ENCODE results near the gene L2HGDH. TPM values are rescaled to one million over a fixed set of nuclear protein-coding genes. Genes with fewer than 3 reads are reported as not detected.

The L2HGDH gene
- total RNA-seq, 1 donor from 2014 or later: 10.8 TPM

DNA sequence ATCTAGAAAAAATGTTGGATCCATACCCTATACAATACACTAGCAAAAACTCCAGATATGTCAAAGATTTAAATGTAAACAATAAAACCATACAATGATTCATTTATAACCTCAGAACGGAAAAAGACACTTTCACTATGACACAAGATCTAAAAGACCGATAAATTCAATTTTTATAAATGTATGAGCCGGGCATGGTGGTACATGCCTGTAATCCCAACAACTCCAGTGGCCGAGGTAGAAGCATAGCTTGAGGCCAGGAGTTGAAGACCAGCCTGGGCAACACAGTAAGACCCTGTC, 78.1 kb downstream of the L2HGDH start:
- Mint-ChIP-seq H3K36me3 (peaks cover under 1% of the 10 kb centered on the region), H3K27ac (no peak overlapping the region), H3K4me1 (ENCODE audit: unreplicated experiment) (peaks cover 19% of the 10 kb centered on the region), H3K9me3 (peaks cover under 1% of the 10 kb centered on the region), H3K4me3 (no peak overlapping the region), H3K27me3 (no peaks in the 10 kb centered on the region)
- no peak for DNase-seq (ENCODE audit: extremely low spot score, unreplicated experiment)
- TF ChIP-seq, protein P1, sequence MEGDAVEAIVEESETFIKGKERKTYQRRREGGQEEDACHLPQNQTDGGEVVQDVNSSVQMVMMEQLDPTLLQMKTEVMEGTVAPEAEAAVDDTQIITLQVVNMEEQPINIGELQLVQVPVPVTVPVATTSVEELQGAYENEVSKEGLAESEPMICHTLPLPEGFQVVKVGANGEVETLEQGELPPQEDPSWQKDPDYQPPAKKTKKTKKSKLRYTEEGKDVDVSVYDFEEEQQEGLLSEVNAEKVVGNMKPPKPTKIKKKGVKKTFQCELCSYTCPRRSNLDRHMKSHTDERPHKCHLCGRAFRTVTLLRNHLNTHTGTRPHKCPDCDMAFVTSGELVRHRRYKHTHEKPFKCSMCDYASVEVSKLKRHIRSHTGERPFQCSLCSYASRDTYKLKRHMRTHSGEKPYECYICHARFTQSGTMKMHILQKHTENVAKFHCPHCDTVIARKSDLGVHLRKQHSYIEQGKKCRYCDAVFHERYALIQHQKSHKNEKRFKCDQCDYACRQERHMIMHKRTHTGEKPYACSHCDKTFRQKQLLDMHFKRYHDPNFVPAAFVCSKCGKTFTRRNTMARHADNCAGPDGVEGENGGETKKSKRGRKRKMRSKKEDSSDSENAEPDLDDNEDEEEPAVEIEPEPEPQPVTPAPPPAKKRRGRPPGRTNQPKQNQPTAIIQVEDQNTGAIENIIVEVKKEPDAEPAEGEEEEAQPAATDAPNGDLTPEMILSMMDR (conservative IDR thresholded peaks at IDR 0.05): no peak

DNA sequence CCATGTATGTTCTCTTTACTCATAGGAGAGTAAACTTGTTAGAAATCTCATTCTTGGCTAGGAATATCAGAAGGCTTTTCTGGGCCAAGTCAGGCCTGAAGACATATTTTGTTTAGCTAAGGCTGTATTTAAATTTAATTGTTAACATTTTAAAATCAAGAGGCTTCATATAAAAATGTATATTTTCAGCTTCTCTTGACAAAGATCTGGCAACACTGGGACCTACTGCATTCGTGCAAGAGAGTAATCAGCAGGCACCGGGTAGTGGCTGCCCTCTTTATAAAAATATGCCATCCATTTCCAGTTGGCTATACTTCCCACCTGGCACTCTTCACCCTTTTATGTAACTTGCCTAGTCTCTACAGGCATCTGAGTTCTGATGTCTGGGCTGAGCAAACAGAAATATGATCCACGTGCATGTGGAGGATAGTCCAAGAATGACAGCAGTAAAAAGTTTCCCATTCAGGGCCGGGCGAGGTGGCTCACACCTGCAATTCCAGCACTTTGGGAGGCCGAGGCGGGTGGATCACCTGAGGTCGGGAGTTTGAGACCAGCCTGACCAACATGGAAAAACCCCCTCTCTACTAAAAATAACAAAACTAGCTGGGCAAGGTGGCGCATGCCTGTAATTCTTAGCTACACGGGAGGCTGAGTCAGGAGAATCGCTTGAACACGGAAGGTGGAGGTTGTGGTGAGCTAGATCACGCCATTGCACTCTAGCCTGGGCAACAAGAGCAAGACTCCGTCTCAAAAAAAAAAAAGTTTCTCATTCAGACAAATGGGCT, 78.7 kb downstream of the L2HGDH start:
- peaks cover 24% of the 10 kb centered on the region for H3K4me1 Mint-ChIP-seq (ENCODE audit: unreplicated experiment)
- H3K36me3 Mint-ChIP-seq: peaks cover 6% of the 10 kb centered on the region
- H3K27ac Mint-ChIP-seq: peak overlapping the region; percentile 93
- TF ChIP-seq, protein P1 (conservative IDR thresholded peaks at IDR 0.05): no peak
- H3K27me3 Mint-ChIP-seq: no peaks in the 10 kb centered on the region
- H3K4me3 Mint-ChIP-seq: peak overlapping the region; percentile 57
- peaks cover 4% of the 10 kb centered on the region for H3K9me3 Mint-ChIP-seq
- DNase-seq (ENCODE audit: extremely low spot score, unreplicated experiment): no peak

- H3K9me3 Mint-ChIP-seq: peaks cover 4% of the 10 kb centered on the region
These were observed 79.8 kb downstream of the L2HGDH start for GRCh38 chr14:50232276-50232642.

DNA sequence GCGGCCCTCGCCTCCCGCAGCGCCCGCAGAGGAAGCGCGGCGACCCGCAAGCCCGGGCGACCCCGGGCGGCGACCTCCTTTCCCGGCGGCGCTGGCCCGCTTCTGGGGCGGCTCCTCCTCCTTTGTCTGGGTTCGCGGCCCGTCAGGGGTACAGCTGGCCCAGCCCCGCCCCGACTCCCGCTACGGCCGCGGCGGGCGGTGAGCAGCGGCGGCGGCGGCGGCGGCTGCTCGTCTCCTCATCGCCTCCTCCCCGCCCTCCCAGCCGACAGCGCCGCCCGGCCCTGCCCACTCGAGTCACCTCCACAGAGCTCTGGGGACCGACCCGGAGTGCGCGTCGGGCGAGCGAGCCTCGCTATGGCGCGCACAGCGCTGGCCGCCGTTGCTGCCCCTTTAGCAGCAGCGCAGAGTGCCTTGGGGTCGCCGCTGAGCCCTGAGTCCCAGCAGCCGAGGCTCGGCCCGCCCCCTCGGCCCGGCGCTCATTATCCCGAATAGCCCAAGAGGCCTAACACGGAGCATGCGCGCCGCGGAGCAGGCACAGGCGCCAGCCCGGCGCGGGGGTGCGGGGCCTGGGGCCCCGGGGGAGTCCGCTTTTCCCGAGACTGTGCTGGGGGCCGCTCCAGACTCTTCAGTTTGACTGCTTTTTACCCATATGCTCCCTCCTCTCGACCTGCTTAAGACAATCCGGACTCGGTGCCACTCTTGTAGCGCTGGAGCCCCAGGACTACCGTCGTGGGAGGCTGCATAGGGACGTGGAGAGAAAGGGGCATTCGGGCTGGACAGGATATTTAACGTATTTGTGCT, 80.4 kb downstream of the L2HGDH start, which contains the start of gene SOS2:
SOS2 (minus strand) TSS at position 104 of the 801 bp plus-strand sequence. CDS start 295 bp downstream, outside the sequence.
- Mint-ChIP-seq H3K9me3 (peaks cover 4% of the 10 kb centered on the region), H3K36me3 (peaks cover 6% of the 10 kb centered on the region), H3K27ac (peak within 1 kb of the TSS; percentile 93), H3K4me3 (peak within 1 kb of the TSS; percentile 93), H3K4me1 (ENCODE audit: unreplicated experiment) (peaks cover 27% of the 10 kb centered on the region), H3K27me3 (no peaks in the 10 kb centered on the region)
- peak; percentile 93 for DNase-seq (ENCODE audit: extremely low spot score, unreplicated experiment)
- TF ChIP-seq, protein P1 (conservative IDR thresholded peaks at IDR 0.05): no peak

More at GRCh38 chr14:50232276-50232642, 79.8 kb downstream of the L2HGDH start:
- DNase-seq (ENCODE audit: extremely low spot score, unreplicated experiment): no peak
- Mint-ChIP-seq H3K27me3 (no peaks in the 10 kb centered on the region), H3K36me3 (peaks cover 6% of the 10 kb centered on the region), H3K4me3 (peak overlapping the region; percentile 88), H3K4me1 (ENCODE audit: unreplicated experiment) (peaks cover 24% of the 10 kb centered on the region), H3K27ac (peak overlapping the region; percentile 93)
- TF ChIP-seq, protein P1 (conservative IDR thresholded peaks at IDR 0.05): no peak

- Mint-ChIP-seq H3K27ac (peak overlapping the region; percentile 93), H3K27me3 (no peaks in the 10 kb centered on the region), H3K4me1 (ENCODE audit: unreplicated experiment) (peaks cover 35% of the 10 kb centered on the region), H3K9me3 (peaks cover 4% of the 10 kb centered on the region), H3K36me3 (peaks cover 6% of the 10 kb centered on the region), H3K4me3 (peak overlapping the region; percentile 93)
- DNase-seq (ENCODE audit: extremely low spot score, unreplicated experiment): no peak
- TF ChIP-seq, protein P1 (conservative IDR thresholded peaks at IDR 0.05): no peak
These were observed 81.1 kb downstream of the L2HGDH start for GRCh38 chr14:50230701-50231474.
